ENCODE measurements around the gene SETD7.

SETD7 gene

DNA sequence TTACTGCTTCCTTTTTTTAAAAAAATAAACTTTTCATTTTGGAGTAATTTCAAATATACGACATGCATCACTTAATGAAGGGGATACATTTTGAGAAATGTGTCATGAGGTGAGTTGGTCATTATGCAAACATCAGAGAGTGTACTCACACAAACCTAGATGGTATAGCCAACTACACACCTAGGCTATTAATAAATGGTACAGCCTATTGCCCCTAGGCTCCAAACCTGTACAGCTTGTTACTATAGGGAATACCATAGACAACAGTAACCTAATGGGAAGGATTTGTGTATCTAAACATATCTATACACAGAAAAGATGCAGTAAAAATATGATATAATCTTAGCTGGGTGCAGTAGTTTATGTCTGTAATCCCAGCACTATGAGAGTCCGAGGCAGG is 29.1 kb downstream of the SETD7 start:
- TF ChIP-seq, protein P1, sequence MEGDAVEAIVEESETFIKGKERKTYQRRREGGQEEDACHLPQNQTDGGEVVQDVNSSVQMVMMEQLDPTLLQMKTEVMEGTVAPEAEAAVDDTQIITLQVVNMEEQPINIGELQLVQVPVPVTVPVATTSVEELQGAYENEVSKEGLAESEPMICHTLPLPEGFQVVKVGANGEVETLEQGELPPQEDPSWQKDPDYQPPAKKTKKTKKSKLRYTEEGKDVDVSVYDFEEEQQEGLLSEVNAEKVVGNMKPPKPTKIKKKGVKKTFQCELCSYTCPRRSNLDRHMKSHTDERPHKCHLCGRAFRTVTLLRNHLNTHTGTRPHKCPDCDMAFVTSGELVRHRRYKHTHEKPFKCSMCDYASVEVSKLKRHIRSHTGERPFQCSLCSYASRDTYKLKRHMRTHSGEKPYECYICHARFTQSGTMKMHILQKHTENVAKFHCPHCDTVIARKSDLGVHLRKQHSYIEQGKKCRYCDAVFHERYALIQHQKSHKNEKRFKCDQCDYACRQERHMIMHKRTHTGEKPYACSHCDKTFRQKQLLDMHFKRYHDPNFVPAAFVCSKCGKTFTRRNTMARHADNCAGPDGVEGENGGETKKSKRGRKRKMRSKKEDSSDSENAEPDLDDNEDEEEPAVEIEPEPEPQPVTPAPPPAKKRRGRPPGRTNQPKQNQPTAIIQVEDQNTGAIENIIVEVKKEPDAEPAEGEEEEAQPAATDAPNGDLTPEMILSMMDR (IDR thresholded peaks at IDR 0.05), result no peak

DNA sequence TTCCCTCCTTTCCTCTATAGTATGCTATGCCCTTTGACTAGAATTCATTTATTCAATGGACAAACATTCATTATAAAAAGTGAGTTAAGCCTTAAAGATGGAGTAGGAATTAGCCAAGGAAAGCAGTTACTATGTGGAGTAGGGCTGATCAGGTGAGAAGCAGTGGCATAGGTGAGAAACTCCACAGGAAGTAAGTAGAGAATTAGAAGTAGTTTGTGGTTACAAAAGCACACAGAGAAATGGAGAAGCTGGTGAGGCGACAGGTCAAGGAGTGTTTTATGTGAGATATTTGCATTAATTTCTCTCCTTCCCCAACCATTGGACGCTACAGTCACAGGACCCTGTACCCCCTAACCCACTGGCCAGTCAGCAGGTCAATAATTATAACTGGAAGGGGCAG is 30.6 kb downstream of the SETD7 start:
- TF ChIP-seq, protein P1 (IDR thresholded peaks at IDR 0.05), result no peak

DNA sequence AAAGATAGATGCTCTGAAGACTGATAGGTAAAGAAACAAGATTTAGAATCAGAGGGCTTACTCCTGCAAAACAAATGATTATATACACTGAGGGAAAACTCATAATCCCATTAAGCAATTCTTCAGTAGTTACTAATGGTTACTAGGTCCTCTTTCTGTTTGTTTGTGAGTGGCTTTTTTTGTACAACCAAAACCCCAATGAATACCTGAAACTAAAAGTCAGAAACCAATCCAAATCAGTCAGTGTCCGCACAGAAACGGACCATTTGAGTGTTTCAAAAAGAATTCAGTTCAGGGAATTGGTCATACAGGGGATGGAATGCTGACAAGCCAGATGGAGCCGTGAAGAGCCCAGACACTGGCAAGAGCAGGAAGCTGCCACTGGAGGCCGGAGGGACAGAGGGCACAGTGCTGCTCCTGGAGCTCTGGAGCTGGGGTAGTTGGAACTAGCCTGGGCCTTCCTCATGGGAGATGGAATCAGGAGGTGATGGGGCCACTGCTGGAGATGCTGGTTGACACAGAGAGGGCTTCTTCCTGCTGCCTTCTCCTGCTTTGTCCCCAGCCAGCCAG is 31.9 kb downstream of the SETD7 start:
- TF ChIP-seq, protein P1 (IDR thresholded peaks at IDR 0.05), result no peak

DNA sequence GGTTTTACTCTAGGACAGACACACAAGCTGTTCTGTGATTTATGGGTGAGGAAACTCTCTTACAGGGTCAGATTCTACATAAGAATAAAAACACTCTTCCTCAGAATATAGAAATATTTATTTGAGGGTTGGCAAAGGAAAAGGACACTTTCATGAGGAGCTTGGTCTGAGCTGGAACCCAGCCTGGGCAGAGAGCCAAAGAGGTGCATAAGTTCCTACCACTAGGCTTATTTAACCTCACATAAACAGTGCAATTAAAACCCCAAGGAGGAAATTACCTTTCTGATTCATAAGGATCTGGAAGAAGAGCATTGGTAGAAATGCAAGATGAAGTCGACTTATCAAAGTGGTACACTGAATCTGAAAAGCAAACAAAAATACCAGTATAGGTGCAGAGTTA is 32.9 kb downstream of the SETD7 start:
- TF ChIP-seq, protein P1 (IDR thresholded peaks at IDR 0.05), result no peak

DNA sequence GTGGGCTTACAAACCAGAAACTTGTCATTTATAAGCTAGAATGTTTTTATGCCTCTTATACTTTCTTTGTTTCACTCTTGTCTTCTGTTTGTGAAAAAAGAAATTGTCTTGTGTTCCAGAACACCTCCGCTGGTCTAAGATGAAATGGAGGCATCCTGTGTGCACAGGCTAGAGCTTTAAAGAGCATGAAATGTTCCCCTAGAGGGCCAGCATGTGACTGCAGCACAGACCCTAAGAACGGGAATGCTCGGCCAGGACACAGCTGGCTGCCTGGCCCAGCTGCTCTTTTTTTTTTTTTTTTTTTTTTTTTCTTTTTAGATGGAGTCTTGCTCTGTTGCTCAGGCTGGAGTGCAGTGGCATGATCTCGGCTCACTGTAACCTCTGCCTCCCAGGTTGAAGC is 33.6 kb downstream of the SETD7 start:
- TF ChIP-seq, protein P1 (IDR thresholded peaks at IDR 0.05), result no peak

DNA sequence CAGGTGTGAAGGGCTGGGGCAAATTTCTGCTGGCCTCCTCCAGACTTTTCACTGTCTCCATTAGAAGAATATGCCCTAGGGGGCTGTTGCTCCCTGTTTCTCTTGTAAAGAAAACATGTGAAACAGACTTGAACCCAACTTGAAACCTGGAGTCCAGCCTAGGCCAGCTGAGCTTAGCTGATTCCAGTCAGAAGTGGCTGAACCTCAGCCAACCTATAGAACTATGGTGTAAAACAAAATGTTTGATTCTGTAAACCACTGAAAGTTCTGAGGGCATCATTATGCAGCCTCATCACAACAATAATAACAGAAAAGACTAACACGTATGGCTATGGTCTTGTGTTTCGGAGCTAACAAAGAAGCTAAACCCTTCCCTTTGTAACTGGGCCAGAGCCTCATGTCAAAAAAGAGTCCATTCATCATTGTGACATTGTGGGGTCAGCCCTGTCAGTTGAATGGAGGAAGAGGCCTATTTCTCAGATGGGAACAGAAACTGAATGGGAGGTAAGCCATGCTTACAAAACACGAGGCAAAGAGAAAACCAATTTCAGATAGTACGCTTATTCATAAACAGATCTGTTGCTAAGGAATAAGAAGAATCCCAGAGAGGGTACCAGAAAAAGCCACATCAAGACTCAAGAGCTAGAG is 34.1 kb downstream of the SETD7 start:
- TF ChIP-seq, protein P1 (IDR thresholded peaks at IDR 0.05), result no peak

DNA sequence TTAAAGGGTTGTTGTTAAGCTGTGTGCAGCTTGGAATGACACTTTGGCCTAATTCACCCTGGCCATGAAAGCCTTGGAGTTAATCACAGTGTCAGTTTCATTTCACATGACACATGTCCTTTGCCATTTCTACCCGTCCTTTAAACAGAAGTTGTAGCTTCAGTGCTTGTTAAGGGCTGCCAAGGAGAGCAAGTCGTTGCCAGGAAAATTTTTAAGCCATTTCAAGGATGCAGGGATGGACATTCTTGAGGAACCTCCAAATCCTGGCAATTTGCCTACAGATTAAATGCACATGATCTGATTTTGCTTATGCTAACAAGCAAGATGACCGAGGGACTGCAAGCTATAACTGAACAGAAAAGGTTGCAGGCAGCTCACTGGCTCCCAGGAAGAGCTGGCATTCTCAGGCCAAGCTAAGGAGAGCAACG is 40.5 kb downstream of the SETD7 start:
- TF ChIP-seq, protein P1 (IDR thresholded peaks at IDR 0.05), result no peak

Data from LNCAP (cell line).